T-helper 1 cell treated with Interleukin-12 subunit alpha and Interleukin-12 subunit beta and Interleukin-4 antibody, amounts not matched to agents 30 μg/mL and 1 μg/mL, for 36 hours (primary cell): ENCODE data around the gene ATP9B.

Source experiments
- H3K27ac Mint-ChIP-seq: one replicate; pipeline ENCODE4 v1.8.0; 2021; ENCODE audit warnings: mild to moderate bottlenecking, mixed read lengths
- H3K27me3 Mint-ChIP-seq: one replicate; pipeline ENCODE4 v1.8.0; 2021; ENCODE audit warnings: low read depth, mixed read lengths
- H3K36me3 Mint-ChIP-seq: one replicate; pipeline ENCODE4 v1.8.0; 2021; ENCODE audit warnings: low read depth, mixed read lengths
- H3K4me1 Mint-ChIP-seq: one replicate; pipeline ENCODE4 v1.8.0; 2021; ENCODE audit warnings: low read depth, mixed read lengths
- H3K4me3 Mint-ChIP-seq: one replicate; pipeline ENCODE4 v1.8.0; 2021; ENCODE audit warnings: mild to moderate bottlenecking, moderate library complexity, mixed read lengths
- H3K9me3 Mint-ChIP-seq: one replicate; pipeline ENCODE4 v1.8.0; 2021; ENCODE audit warnings: mixed read lengths

ATP9B gene

DNA sequence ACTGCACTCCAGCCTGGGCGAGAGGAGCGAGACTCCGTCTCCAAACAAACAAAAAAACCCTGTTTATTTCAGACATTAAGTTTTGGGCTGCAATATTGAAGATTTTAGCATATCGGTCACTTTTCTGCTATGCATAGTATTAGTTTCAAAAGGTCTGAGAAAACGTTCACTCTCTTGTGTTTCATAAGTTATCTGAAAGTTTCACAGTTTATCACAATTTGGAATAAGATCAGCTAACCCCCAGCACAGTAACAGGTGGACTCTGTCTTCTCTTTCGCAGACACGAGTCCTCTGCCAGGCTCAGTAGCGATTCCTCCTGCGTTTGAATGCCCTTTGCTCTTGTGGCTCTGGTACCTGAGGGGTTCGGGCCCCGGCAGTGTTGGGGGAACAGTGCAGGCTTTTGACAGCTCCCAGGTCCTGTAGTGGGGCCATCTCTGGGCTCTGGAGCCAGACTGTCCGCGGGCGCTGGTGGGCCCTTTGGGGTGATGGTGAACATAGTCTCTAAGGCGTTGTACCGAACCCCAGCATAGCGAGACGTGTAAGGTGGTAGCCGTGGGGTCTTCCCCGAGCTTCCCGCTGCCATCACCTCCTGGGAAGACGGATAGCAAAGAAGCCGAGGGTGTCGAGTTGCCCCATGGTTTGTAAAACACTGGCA, 347.0 kb downstream of the ATP9B start:
- Mint-ChIP-seq H3K27me3 (no peaks in the 10 kb centered on the region), H3K36me3 (peaks cover 17% of the 10 kb centered on the region), H3K4me1 (peaks cover 1% of the 10 kb centered on the region), H3K27ac (no peak overlapping the region), H3K4me3 (no peak overlapping the region), H3K9me3 (no peaks in the 10 kb centered on the region)

- no peaks in the 10 kb centered on the region for H3K27me3 Mint-ChIP-seq
Measured at GRCh38 chr18:79416677-79417052, 347.5 kb downstream of the ATP9B start.

DNA sequence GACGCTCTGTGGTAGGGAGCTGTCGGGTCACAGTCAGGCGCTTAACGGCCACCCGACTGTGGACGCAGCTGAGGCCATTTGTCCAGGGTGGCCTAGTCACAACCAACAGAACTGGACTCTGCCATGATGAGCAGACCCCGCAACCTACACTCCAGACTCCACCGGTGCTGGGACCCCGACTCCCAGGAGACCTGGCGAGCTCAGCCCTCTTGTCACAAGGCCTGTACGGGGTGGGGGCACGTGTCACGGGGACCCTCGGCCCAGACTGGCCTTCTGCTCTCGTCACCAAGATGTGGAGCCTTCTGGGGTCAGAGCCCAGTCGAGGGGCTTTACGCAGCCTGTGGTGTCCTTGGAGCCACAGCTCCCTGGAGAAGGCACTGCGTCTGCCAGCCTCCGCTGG, 349.0 kb downstream of the ATP9B start:
- H3K27ac Mint-ChIP-seq: no peak overlapping the region
- H3K27me3 Mint-ChIP-seq: no peaks in the 10 kb centered on the region
- peaks cover 1% of the 10 kb centered on the region for H3K4me1 Mint-ChIP-seq
- H3K9me3 Mint-ChIP-seq: no peaks in the 10 kb centered on the region
- H3K4me3 Mint-ChIP-seq: no peak overlapping the region
- H3K36me3 Mint-ChIP-seq: peaks cover 13% of the 10 kb centered on the region

More at GRCh38 chr18:79416677-79417052, 347.5 kb downstream of the ATP9B start:
- H3K27ac Mint-ChIP-seq: no peak overlapping the region
- no peaks in the 10 kb centered on the region for H3K9me3 Mint-ChIP-seq
- no peak overlapping the region for H3K4me3 Mint-ChIP-seq
- peaks cover 1% of the 10 kb centered on the region for H3K4me1 Mint-ChIP-seq
- H3K36me3 Mint-ChIP-seq: peaks cover 16% of the 10 kb centered on the region

GRCh38 chr18:79418642-79419041, 349.4 kb downstream of the ATP9B start:
- Mint-ChIP-seq H3K4me1 (peaks cover 1% of the 10 kb centered on the region), H3K9me3 (no peaks in the 10 kb centered on the region), H3K27me3 (no peaks in the 10 kb centered on the region), H3K4me3 (no peak overlapping the region), H3K36me3 (peaks cover 9% of the 10 kb centered on the region), H3K27ac (no peak overlapping the region)

- Mint-ChIP-seq H3K36me3 (peaks cover 13% of the 10 kb centered on the region), H3K27ac (no peak overlapping the region), H3K9me3 (no peaks in the 10 kb centered on the region)
Measured at GRCh38 chr18:79420033-79420745, 351.0 kb downstream of the ATP9B start.

GRCh38 chr18:79421275-79421857, 352.2 kb downstream of the ATP9B start:
- Mint-ChIP-seq H3K27me3 (no peaks in the 10 kb centered on the region), H3K36me3 (peaks cover 15% of the 10 kb centered on the region), H3K4me1 (peaks cover 12% of the 10 kb centered on the region), H3K27ac (no peak overlapping the region), H3K9me3 (no peaks in the 10 kb centered on the region), H3K4me3 (no peak overlapping the region)

More at GRCh38 chr18:79420033-79420745, 351.0 kb downstream of the ATP9B start:
- H3K4me3 Mint-ChIP-seq: no peak overlapping the region
- H3K4me1 Mint-ChIP-seq: peaks cover 11% of the 10 kb centered on the region
- H3K27me3 Mint-ChIP-seq: no peaks in the 10 kb centered on the region

DNA sequence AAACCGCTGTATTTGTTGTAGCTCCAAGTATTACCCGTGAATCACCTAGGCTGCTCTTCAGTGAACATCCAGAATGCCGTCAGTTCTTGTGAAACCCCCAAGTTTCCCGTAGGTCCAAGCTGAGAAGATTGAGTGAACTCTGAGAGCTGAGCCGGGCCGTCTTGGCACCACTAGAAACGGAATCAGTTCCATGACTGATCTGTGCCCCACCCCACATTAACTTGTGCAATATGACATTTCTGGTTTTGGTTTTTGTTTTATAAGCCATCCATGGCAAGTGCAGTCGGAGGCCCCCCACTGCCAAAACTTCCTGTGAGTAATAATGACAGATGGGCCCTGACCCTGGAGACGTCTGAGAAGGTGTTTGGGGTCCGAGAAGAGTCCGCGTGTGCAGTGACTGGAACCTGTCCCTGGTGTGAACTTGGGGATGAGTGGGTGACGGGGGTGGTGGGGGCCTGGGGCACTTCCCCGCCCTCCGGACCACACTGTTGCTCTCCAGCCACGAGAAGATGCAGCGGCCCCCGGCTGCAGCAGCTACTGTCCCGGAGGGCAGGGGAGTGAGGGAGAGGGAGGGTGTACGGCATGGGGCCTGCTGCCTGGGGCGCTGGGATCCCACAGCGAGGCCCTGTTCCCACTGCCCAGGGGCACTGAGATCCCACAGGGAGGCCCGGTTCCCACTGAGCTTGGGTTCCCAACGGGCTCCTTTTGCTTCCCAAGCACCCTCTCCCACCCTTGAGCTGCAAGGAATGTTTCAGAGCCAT, 353.0 kb downstream of the ATP9B start:
- Mint-ChIP-seq H3K27ac (no peak overlapping the region), H3K9me3 (no peaks in the 10 kb centered on the region), H3K4me1 (peaks cover 12% of the 10 kb centered on the region), H3K36me3 (peaks cover 15% of the 10 kb centered on the region), H3K27me3 (no peaks in the 10 kb centered on the region), H3K4me3 (no peak overlapping the region)

DNA sequence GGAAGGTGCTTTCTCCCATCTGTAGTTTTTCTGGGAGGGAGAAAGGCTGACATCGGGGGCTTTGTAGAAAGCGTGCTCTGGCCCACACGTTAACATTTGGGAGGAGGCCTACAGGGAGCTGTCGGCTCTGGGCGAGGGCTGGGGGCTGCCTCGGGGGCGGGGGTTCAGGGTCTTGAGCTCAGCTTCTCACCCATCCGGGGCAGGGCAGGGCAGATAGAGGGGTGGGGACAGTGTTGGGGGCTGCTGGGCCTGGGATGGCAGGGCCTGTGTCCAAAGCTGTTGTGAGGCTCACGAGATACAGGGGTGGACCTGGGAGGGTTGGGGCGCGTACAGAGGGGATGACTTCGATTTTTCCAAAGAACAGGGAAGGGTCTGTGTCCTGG, 353.6 kb downstream of the ATP9B start:
- no peak overlapping the region for H3K27ac Mint-ChIP-seq
- H3K4me1 Mint-ChIP-seq: peaks cover 12% of the 10 kb centered on the region
- H3K4me3 Mint-ChIP-seq: no peak overlapping the region
- H3K9me3 Mint-ChIP-seq: no peaks in the 10 kb centered on the region
- peaks cover 15% of the 10 kb centered on the region for H3K36me3 Mint-ChIP-seq
- H3K27me3 Mint-ChIP-seq: no peaks in the 10 kb centered on the region

- Mint-ChIP-seq H3K27me3 (no peaks in the 10 kb centered on the region), H3K4me1 (peaks cover 12% of the 10 kb centered on the region), H3K27ac (no peak overlapping the region)
Measured at GRCh38 chr18:79423211-79424007, 354.2 kb downstream of the ATP9B start.

DNA sequence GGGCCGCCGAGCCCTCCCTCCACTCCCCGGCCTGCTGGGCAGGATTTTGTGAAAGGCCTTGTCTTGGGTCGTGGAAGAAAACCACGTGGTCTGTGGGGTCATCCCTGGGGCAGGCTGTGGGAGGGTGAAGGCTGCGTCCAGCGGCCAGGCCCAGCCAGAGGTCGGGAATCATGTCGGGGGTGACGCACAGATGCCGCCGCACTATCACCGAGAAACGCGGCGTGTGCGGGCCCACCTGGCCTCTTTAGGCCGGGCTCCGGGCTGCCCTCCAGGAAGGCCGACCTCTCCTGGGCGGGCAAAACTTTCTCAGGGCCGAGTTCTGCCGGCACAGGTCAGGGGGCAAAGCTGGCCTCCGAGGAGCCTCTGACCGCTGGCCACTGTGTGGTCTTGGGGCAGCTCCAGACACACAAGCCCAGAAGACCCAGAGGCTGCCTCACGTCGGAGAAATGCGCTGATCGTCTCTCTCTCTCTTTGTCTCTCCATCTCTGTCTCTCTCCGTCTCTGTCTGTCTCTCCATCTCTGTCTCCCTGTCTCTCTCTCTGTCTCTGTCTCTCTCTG, 354.9 kb downstream of the ATP9B start:
- Mint-ChIP-seq H3K4me1 (peaks cover 12% of the 10 kb centered on the region), H3K4me3 (no peak overlapping the region), H3K36me3 (peaks cover 13% of the 10 kb centered on the region), H3K9me3 (no peaks in the 10 kb centered on the region), H3K27me3 (no peaks in the 10 kb centered on the region), H3K27ac (no peak overlapping the region)

More at GRCh38 chr18:79423211-79424007, 354.2 kb downstream of the ATP9B start:
- no peaks in the 10 kb centered on the region for H3K9me3 Mint-ChIP-seq
- H3K4me3 Mint-ChIP-seq: no peak overlapping the region
- peaks cover 15% of the 10 kb centered on the region for H3K36me3 Mint-ChIP-seq

DNA sequence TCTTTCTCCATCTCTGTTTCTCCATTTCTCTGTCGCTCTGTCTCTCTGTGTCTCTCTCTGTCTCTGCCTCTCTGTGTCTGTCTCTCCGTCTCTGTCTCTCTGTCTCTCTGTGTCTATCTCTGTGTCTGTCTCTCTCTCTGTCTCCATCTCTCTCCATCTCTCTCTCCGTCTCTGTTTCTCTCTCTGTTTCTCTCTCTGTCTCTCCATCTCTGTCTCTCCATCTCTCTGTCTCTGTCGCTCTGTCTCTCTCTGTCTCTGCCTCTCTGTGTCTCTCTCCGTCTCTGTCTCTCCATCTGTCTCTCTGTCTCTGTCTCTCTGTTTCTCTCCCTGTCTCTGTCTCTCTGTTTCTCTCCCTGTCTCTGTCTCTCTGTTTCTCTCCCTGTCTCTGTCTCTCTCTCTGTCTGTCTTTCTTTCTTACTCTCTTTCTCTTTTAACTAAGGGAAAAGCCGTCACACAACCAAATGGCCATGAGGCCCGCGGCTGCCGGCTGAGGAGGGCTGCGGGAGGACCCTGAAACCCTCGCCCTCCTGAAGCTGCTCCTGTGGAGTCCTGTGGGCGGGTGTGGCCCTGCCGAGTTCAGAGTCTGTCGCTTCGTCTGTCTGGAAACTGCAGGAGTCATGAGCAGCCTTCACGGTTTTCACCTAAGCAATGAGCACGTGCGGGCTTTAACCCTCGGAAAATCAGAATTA, 355.8 kb downstream of the ATP9B start:
- Mint-ChIP-seq H3K4me3 (no peak overlapping the region), H3K27ac (peak overlapping the region; percentile 58), H3K9me3 (no peaks in the 10 kb centered on the region), H3K27me3 (no peaks in the 10 kb centered on the region), H3K36me3 (peaks cover 13% of the 10 kb centered on the region), H3K4me1 (peaks cover 14% of the 10 kb centered on the region)

DNA sequence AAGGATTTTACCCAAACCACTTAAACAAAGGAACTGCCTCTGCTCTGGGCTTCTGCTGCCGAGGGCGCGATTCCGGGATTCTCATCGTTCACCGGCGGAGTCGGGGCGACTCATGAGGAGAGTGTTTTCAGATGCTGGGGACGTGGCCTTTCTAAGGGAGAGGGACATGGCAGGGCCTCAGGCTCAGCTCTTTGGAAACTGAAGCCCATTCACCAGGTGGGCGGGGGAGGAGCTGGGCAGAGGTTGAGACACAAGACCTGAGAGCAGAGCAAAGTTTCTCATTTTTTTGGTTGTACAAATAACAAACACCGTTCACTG, 356.3 kb downstream of the ATP9B start:
- Mint-ChIP-seq H3K4me1 (peaks cover 13% of the 10 kb centered on the region), H3K27me3 (no peaks in the 10 kb centered on the region), H3K36me3 (peaks cover 13% of the 10 kb centered on the region), H3K9me3 (no peaks in the 10 kb centered on the region), H3K4me3 (no peak overlapping the region), H3K27ac (no peak overlapping the region)
